Measurements from ENCODE around the gene GPI. TPM values are rescaled to one million over a fixed set of nuclear protein-coding genes. Genes with fewer than 3 reads are reported as not detected.
"Not testable (repeated sequence)": the region's sequence is repeated elsewhere in the genome, so short reads cannot be mapped to it uniquely, and the experiment has no call there.

Gene GPI
- total RNA-seq, 2 donors from 2014 or later, result 862 to 1,104 TPM

DNA sequence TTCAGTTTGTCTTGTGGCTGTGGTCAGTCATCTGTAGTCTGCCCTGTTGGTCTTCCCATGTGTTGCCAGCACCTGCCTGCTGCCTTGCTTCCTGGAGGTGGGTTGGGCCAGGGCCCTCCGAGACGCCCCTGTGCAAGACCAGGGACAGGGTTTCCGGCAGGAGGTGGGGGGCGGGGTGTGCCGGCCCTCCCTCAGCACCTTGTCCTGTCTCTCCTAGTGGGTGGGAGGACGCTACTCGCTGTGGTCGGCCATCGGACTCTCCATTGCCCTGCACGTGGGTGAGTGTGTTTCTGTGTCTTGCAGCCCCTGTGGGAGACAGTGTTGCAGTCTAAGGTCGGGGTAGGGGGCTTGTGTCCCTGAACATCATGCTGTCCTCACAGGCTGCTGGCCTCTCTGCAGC lies 28.0 kb downstream of the GPI start:
- ATAC-seq (replicated peaks), result peak; percentile 17
- H3K4me1 Mint-ChIP-seq, result no peaks in the 10 kb centered on the region
- H3K27ac Mint-ChIP-seq, result no peak overlapping the region
- no peak overlapping the region for H3K4me3 Mint-ChIP-seq
- no peaks in the 10 kb centered on the region for H3K9me3 Mint-ChIP-seq
- H3K27me3 Mint-ChIP-seq, result no peaks in the 10 kb centered on the region
- peaks cover 43% of the 10 kb centered on the region for H3K36me3 Mint-ChIP-seq (ENCODE audit: low read depth)

DNA sequence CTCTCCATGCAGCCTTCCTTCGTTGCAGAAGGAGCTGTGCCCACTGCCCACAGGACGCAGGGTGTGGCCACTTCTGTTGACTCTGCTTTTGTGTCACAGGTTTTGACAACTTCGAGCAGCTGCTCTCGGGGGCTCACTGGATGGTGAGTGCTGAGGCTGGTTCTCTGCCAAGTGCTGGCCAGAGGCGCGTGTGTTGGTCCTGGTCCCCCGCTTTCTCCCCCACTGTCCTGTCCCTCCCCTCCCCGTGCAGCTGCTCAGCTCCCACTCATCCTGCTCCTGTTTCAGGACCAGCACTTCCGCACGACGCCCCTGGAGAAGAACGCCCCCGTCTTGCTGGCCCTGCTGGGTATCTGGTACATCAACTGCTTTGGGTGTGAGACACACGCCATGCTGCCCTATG lies 28.6 kb downstream of the GPI start:
- H3K27ac Mint-ChIP-seq, result no peak overlapping the region
- ATAC-seq (replicated peaks), result no peak
- peaks cover 49% of the 10 kb centered on the region for H3K36me3 Mint-ChIP-seq (ENCODE audit: low read depth)
- no peaks in the 10 kb centered on the region for H3K27me3 Mint-ChIP-seq
- H3K9me3 Mint-ChIP-seq, result no peaks in the 10 kb centered on the region
- no peak overlapping the region for H3K4me3 Mint-ChIP-seq
- H3K4me1 Mint-ChIP-seq, result no peaks in the 10 kb centered on the region

DNA sequence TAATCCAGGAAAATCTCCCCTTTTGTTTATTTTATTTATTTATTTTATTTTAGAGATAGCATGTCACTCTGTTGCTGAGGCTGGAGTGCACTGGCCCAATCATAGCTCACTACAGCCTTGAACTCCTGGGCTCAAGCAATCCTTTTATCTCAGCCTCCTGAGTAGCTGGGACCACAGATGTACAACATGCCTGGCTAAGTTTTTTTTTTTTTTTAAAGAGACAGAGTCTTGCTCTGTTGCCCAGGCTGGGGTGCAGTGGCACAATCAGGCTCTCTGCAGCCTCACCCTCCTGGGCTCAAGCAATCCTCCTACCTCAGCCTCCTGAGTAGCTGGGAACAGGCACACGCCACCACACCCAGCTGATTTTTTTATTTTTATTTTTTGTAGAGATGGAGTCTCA lies 32.9 kb downstream of the GPI start:
- Mint-ChIP-seq H3K36me3 (ENCODE audit: low read depth) (peaks cover 86% of the 10 kb centered on the region), H3K9me3 (no peaks in the 10 kb centered on the region), H3K4me1 (no peaks in the 10 kb centered on the region), H3K27ac (no peak overlapping the region), H3K27me3 (no peaks in the 10 kb centered on the region), H3K4me3 (no peak overlapping the region)
- ATAC-seq (replicated peaks), result no peak

DNA sequence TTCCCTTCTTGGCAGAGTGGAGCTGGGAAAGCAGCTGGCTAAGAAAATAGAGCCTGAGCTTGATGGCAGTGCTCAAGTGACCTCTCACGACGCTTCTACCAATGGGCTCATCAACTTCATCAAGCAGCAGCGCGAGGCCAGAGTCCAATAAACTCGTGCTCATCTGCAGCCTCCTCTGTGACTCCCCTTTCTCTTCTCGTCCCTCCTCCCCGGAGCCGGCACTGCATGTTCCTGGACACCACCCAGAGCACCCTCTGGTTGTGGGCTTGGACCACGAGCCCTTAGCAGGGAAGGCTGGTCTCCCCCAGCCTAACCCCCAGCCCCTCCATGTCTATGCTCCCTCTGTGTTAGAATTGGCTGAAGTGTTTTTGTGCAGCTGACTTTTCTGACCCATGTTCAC lies 34.9 kb downstream of the GPI start:
- Mint-ChIP-seq H3K4me3 (no peak overlapping the region), H3K36me3 (ENCODE audit: low read depth) (peaks cover 83% of the 10 kb centered on the region)
- ATAC-seq (replicated peaks), result no peak

DNA sequence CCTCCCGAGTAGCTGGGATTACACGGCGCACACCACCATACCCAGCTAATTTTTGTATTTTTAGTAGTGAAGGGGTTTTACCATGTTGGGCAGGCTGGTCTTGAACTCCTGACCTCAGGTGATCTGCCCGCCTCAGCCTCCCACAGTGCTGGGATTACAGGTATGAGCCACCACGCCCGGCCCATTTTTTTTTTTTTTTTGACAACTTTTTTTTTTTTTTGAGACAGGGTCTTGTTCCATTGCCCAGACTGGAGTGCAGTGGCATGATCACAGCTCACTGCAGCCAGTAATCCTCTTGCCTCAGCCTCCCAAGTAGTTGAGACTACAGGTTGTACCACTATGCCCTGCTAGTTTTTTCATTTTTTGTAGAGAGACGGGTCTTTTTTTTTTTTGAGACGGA lies 35.8 kb downstream of the GPI start:
- H3K4me1 Mint-ChIP-seq, H3K27me3 Mint-ChIP-seq, H3K27ac Mint-ChIP-seq, H3K9me3 Mint-ChIP-seq, H3K4me3 Mint-ChIP-seq: not testable (repeated sequence)
- peak; percentile 11 for ATAC-seq (replicated peaks)
- peaks cover 76% of the 10 kb centered on the region for H3K36me3 Mint-ChIP-seq (ENCODE audit: low read depth)

More for the DNA sequence above, 34.9 kb downstream of the GPI start:
- Mint-ChIP-seq H3K9me3 (no peaks in the 10 kb centered on the region), H3K27me3 (no peaks in the 10 kb centered on the region), H3K27ac (peak overlapping the region; percentile 43), H3K4me1 (no peaks in the 10 kb centered on the region)

DNA sequence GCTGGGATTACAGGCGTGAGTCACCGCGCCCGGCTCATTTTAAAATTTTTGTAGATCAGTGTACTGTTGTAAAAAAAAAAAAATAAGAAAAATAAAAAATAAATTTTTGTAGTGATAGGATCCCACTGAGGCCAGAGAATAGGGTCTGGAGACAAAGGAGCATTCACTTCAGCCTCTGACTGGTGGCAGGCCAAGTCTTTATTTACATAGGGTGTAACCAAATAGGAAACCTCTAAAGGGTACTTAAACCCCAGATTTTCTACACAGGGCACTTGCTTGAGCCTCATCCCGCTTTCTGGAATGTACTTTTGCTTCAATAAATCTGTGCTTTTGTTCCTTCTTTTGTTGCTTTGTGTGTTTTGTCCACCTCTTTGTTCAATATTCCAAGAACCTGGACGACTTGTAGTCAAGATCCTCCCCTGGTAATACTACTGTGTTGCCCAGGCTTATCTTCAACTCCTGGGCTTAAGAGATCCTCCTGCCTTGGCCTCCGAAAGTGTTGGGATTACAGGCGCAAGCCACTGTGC lies 37.1 kb downstream of the GPI start:
- Mint-ChIP-seq H3K9me3 (no peaks in the 10 kb centered on the region), H3K4me1 (no peaks in the 10 kb centered on the region), H3K27me3 (no peaks in the 10 kb centered on the region), H3K4me3 (no peak overlapping the region), H3K36me3 (ENCODE audit: low read depth) (peaks cover 71% of the 10 kb centered on the region), H3K27ac (peak overlapping the region; percentile 10)
- ATAC-seq (replicated peaks), result no peak

DNA sequence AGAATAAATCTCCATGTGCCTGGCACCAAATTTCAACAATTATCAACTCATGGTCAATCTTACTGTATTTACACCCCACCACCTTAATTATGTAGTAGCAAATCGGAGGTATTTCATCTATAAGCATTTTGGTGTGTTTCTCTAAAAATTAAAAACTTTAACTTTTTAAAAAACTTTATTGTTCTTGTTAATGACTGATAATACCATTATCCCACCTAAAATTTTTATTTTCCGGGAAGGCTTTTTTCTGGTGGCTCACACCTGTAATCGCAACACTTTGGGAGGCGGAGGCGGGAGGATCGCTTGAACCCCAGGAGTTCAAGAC lies 38.8 kb downstream of the GPI start:
- H3K27me3 Mint-ChIP-seq, result no peaks in the 10 kb centered on the region
- peak overlapping the region; percentile 84 for H3K27ac Mint-ChIP-seq
- H3K4me3 Mint-ChIP-seq, result peak overlapping the region; percentile 84
- ATAC-seq (replicated peaks), result peak; percentile 17
- peaks cover 69% of the 10 kb centered on the region for H3K36me3 Mint-ChIP-seq (ENCODE audit: low read depth)
- no peaks in the 10 kb centered on the region for H3K9me3 Mint-ChIP-seq
- H3K4me1 Mint-ChIP-seq, result no peaks in the 10 kb centered on the region

DNA sequence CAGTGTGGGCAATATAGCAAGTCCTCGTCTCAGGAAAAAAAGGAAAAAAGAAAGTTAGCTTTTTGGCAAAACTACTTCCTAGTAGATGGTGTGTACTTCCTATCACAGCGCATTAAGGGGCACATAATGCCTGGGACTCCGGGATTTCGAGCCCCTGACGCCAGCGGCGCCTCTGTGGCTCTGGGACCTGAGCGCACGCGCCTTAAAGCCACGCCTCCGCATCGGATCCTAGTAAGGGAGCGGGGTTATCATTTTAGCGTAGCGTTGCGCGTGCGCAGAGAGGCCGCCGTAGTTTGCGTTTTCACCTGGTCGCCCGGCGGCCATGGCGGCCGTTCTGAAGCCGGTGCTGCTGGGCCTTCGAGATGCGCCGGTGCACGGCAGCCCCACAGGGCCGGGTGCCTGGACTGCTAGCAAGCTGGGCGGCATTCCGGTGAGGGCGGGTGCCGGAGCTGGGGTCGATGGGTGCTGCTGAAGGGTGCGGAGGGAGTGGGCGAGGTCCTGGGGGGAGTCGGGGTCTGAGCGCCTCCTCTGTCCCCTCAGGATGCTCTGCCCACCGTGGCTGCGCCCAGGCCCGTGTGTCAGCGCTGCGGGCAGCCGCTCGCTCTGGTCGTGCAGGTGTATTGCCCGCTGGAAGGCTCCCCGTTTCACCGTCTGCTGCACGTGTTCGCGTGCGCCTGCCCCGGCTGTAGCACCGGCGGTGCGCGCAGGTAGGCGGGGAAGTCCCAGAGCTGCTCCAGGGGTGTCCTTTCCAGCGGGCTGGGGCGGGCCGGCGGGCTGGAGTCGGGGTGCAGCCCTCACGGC lies 39.3 kb downstream of the GPI start, which contains the start of gene PDCD2L:
Gene PDCD2L (plus strand): TSS at position 291 of the 801 bp plus-strand sequence. CDS start 32 bp downstream, at position 323.
- no peaks in the 10 kb centered on the region for H3K27me3 Mint-ChIP-seq
- peak within 1 kb of the TSS; percentile 84 for H3K4me3 Mint-ChIP-seq
- peak within 1 kb of the TSS; percentile 84 for H3K27ac Mint-ChIP-seq
- H3K36me3 Mint-ChIP-seq (ENCODE audit: low read depth), result peaks cover 69% of the 10 kb centered on the region
- H3K4me1 Mint-ChIP-seq, result peaks cover 1% of the 10 kb centered on the region
- peak; percentile 89 for ATAC-seq (replicated peaks)
- no peaks in the 10 kb centered on the region for H3K9me3 Mint-ChIP-seq

DNA sequence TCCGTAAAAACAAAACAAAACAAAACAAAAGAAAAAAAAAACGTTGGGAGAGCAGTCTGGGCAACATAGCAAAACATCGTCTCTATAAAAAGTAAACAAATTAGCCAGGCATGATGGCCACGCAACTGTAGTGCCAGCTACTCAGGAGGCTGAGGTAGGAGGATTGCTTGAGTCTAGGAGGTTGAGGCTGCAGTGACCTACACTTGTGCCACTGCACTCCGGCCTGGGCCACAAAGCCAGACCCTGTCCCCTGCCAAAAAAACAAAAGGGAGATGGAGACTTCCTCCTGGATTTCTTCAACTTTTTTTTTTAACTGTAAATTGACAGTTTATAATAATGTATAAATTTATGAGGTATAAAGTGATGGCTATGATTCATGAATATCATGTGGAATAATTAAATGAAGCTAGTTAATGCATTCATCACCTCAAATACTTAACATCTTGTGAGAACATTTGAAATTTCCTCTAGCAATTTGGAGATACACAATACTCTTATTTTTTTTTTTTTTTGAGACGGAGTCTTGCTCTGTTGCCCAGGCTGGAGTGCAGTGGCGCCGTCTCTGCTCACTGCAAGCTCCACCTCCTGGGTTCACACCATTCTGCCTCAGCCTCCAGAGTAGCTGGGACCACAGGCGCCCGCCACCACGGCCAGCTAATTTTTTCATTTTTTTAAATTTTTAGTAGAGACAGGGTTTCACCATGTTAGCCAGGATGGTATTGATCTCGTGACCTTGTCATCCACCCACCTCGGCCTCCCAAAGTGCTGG lies 41.1 kb downstream of the GPI start:
- no peak for ATAC-seq (replicated peaks)
- no peak overlapping the region for H3K27ac Mint-ChIP-seq
- no peaks in the 10 kb centered on the region for H3K27me3 Mint-ChIP-seq
- H3K9me3 Mint-ChIP-seq, result no peaks in the 10 kb centered on the region
- H3K36me3 Mint-ChIP-seq (ENCODE audit: low read depth), result peaks cover 66% of the 10 kb centered on the region
- H3K4me3 Mint-ChIP-seq, result peak overlapping the region; percentile 16
- peaks cover 5% of the 10 kb centered on the region for H3K4me1 Mint-ChIP-seq

DNA sequence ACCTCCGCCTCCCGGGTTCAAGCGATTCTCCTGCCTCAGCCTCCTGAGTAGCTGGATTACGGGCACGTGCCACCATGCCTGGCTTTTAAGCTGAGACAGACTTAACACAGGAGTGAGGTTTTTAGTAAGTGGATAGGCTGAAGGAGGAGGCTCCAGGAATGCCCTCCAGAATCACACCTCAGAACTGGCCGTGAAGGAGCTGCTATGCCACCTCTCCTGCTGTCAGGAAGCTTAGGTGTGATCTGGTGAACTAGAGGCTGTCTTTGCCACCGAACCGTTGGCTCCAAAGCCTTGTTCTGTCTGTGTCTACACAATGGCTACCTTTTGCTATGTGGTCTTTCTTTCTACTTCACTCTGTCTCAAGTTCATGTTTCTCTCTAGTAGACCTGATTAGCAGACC lies 43.4 kb downstream of the GPI start:
- no peaks in the 10 kb centered on the region for H3K27me3 Mint-ChIP-seq
- no peak for ATAC-seq (replicated peaks)
- H3K9me3 Mint-ChIP-seq, result no peaks in the 10 kb centered on the region
- H3K36me3 Mint-ChIP-seq (ENCODE audit: low read depth), result peaks cover 74% of the 10 kb centered on the region
- H3K27ac Mint-ChIP-seq, result no peak overlapping the region
- peaks cover 5% of the 10 kb centered on the region for H3K4me1 Mint-ChIP-seq
- no peak overlapping the region for H3K4me3 Mint-ChIP-seq

DNA sequence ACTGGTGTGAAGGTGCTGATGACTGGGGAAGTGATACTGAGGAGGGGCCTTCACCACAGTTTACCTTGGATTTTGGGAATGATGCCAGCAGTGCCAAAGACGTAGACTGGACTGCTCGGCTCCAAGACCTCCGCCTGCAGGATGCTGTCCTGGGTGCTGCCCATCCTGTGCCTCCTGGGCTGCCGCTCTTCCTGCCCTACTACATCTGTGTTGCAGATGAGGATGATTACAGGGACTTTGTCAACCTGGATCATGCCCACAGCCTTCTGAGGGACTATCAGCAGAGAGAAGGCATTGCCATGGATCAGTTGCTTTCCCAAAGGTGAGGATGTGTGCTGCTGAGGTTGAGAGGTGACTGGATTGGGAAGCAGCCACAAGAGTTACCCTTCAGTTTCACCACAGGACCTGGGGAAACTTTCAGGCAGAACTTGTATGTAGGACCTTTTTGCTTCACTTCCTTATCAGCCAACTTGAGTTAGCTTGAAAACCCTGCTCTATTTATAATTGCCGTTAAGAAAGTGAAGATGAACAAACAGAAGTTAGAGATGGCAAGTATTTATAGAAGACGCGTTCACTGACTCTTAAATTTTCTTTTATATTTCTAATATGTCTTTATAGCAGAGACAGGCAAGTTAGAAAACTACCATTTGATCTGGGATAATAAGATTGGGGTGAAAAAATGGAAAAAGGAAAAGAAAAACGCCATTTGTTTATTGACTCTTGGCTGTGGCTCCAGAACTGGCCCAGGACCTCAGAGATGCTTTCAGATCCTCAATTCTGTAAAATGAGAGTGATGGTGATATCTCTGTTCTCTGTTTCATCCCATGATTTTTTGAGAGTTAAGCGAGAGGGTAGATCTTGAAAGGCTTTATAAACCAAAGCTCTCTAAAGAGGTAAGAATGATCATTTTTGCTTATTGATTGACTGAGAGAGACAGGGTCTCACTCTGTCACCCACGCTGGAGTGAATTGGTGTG lies 44.5 kb downstream of the GPI start:
- ATAC-seq (replicated peaks), result no peak
- Mint-ChIP-seq H3K9me3 (no peaks in the 10 kb centered on the region), H3K36me3 (ENCODE audit: low read depth) (peaks cover 80% of the 10 kb centered on the region), H3K27ac (peak overlapping the region; percentile 59), H3K27me3 (no peaks in the 10 kb centered on the region), H3K4me1 (peaks cover 5% of the 10 kb centered on the region), H3K4me3 (no peak overlapping the region)

DNA sequence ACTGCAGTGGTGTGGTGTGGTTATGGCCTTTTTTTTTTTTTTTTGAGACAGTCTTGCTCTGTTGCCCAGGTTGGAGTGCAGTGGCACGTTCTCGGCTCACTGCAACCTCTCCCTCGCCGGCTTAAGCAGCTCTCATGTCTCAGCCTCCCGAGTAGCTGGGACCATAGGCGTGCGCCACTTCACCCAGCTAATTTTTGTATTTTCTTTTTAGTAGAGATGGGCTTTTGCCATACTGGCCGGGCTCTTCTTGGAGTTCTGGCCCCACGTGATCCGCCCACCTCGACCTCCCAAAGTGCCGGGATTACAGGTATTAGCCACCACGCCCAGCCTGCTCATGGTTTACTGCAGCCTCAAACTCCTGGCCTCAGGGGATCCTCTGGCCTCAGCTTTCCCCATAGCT lies 46.2 kb downstream of the GPI start:
- Mint-ChIP-seq H3K27me3 (no peaks in the 10 kb centered on the region), H3K4me3 (no peak overlapping the region), H3K27ac (no peak overlapping the region), H3K36me3 (ENCODE audit: low read depth) (peaks cover 89% of the 10 kb centered on the region), H3K9me3 (no peaks in the 10 kb centered on the region), H3K4me1 (peaks cover 5% of the 10 kb centered on the region)
- ATAC-seq (replicated peaks), result no peak

DNA sequence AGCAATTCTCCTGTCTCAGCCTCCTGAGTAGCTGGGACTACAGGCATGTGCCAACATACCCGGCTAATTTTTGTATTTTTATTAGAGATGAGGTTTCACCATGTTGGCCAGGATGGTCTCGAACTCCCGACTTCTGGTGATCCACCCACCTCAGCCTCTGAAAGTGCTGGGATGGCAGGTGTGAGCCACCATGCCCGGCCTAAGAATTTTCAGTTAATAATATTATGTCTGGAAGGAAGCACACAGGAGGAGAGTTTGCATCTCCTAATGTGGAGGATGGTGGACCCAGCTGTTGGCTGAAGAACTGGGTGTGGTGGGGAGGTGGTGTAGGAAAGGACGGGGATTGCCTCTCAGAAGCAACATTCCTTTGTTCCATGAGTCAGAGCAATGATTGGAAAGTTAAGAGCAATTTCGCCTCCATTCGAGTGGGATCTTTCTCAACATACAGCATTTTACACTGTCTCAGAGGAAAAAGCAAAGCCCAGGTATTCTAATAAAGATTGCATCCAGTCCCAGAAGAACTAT lies 51.1 kb downstream of the GPI start:
- Mint-ChIP-seq H3K4me1 (no peaks in the 10 kb centered on the region), H3K4me3 (no peak overlapping the region), H3K36me3 (ENCODE audit: low read depth) (peaks cover 96% of the 10 kb centered on the region), H3K27ac (no peak overlapping the region), H3K27me3 (no peaks in the 10 kb centered on the region), H3K9me3 (no peaks in the 10 kb centered on the region)
- ATAC-seq (replicated peaks), result no peak

DNA sequence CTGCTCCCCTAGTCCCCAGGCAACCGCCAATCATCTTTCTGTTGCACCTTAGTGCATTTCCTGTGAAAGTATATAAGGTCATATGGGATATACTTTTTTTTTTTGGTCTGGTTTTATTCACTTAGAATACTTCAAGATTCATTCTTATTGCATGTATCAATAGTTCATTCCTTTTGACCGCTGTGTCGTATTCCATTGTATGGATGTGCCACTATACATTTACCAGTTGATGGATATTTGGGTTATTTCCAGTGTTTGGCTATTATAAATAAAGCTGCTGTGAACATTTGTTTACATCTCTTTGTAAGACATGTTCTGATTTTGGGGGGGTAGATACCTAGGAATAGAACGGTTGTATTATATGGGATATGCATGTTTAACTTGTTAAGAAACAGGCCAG lies 53.3 kb downstream of the GPI start:
- H3K27ac Mint-ChIP-seq, result no peak overlapping the region
- no peaks in the 10 kb centered on the region for H3K4me1 Mint-ChIP-seq
- no peak overlapping the region for H3K4me3 Mint-ChIP-seq
- no peaks in the 10 kb centered on the region for H3K9me3 Mint-ChIP-seq
- no peak for ATAC-seq (replicated peaks)
- H3K36me3 Mint-ChIP-seq (ENCODE audit: low read depth), result peaks cover 94% of the 10 kb centered on the region
- H3K27me3 Mint-ChIP-seq, result no peaks in the 10 kb centered on the region
